GM18505 (cell line): ENCODE results near the gene UQCRH.

Source experiments
- ATAC-seq: cut with Tn5 transposase; IDR thresholded peaks from one replicate; pipeline ENCODE4 v1.9.1; 2021; ENCODE audit not compliant: unreplicated experiment
- POLR2A ChIP-seq: IDR thresholded peaks from 4 replicates; pipeline ENCODE4 v1.6.1; 2011; ENCODE audit warnings: borderline replicate concordance; ENCODE audit not compliant: insufficient read depth, insufficient read length; ENCODE audit errors: extremely low read depth

The UQCRH gene

GRCh38 chr1:46303038-46303871 lies at the start of gene UQCRH, which contains the start of gene LRRC41:
Gene UQCRH (plus strand): TSS chr1:46303698. CDS start chr1:46303767, 69 bp downstream.
Gene LRRC41 (minus strand): TSS chr1:46303616. CDS start chr1:46303322, 294 bp downstream.
- peak; percentile 76 for TF ChIP-seq POLR2A
- peak; percentile 78 for ATAC-seq

DNA sequence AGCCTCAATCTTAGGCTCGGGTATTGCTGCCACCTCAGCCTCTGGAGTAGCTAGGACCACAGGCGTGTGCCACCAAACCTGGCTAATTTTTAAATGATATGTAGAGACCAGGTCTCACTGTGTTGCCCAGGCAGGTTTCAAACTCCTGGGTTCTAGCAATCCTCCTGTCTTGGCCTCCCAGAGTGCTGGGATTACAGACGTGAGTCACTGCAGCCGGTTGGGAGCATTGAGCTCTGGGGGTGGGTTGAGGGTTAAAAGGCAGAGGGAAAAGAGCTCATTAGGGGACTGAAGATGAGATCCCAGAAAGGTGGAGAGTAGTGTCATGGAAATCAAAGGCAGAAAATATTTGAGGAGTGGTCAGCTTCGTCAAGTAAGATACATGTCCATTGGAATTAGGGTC lies 48.8 kb upstream of the UQCRH start:
- no peak for TF ChIP-seq POLR2A
- no peak for ATAC-seq

GRCh38 chr1:46256523-46256922 lies 47.0 kb upstream of the UQCRH start:
- no peak for ATAC-seq
- no peak for TF ChIP-seq POLR2A

GRCh38 chr1:46262508-46262907 lies 41.0 kb upstream of the UQCRH start:
- no peak for TF ChIP-seq POLR2A
- ATAC-seq = no peak

DNA sequence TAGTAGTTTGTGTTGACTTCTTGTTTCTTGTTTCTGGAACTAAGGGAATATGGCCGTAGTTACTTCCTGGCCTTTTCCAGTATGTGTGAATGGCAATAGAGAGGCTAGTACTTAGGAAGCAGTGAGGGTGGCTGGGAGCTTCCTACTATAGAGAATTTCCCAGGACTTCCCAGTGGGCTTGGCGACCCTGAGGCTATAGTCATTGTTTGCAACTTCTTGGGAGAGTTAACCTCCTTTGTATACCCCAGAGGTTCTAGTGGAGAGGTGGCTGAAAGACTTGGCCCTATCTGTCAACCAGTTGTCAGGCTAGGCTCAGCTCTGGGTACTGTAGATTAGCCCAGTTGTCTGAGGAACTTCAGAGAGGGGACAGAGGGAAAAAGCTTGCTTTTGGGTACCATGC lies 40.4 kb upstream of the UQCRH start:
- TF ChIP-seq POLR2A = no peak
- ATAC-seq = no peak

DNA sequence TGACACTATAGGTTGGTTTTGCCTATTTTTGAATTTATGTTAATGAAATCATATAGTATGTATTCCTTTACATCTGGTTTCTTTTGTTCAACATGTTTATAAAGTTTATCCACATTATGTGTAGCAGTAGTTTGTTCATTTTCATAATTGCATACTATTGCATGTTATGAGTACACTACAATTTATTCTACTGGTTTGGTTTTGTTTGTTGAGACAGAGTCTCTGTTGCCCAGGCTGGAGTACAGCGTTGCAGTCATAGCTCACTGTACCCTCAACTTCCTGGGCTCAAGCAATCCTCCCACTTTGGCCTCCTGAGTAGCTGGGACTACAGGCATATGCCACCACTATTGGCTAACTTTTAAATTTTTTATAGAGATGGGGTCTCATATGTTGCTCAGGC lies 34.9 kb upstream of the UQCRH start:
- no peak for ATAC-seq
- no peak for TF ChIP-seq POLR2A

- no peak for ATAC-seq
Observed at GRCh38 chr1:46274225-46275029, 29.1 kb upstream of the UQCRH start.

DNA sequence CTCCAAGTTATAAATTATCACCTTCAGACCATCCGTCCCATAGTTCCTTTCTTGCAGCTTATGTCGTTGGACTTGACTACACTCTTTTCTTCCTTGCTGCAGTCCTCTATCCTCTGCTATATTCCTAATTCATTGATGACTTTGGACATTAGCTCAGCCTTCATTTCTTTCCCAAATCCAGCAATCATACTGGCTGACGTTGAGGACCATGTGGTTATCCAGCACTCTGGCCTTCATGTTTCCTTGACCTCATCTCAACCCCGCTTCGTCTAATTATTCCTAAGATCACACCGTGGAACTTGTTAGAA lies 28.5 kb upstream of the UQCRH start:
- ATAC-seq = no peak

More at GRCh38 chr1:46274225-46275029, 29.1 kb upstream of the UQCRH start:
- TF ChIP-seq POLR2A = peak; percentile 7

GRCh38 chr1:46277658-46278373 lies 25.7 kb upstream of the UQCRH start:
- TF ChIP-seq POLR2A = no peak
- ATAC-seq = no peak

More for the DNA sequence above, 28.5 kb upstream of the UQCRH start:
- no peak for TF ChIP-seq POLR2A

DNA sequence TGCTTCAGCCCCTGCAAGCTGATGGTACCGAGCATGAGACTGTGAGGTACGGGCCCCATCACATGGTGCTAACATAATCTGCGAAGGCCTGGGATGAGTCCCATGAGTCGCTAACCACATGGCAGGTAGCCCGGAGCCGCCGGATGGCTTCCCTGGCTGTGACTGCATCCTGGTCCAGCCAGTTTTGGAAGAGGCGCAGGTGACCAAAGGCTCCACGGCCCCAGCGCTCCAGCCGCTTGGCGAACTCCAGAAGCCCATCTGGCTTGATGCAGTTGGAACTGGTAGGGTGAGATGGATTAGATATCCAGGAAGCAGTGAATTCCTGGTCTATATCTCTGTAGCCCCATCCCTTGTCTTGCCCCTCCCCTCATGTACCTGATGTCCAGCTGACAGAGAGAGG lies 24.7 kb upstream of the UQCRH start:
- no peak for TF ChIP-seq POLR2A
- no peak for ATAC-seq

DNA sequence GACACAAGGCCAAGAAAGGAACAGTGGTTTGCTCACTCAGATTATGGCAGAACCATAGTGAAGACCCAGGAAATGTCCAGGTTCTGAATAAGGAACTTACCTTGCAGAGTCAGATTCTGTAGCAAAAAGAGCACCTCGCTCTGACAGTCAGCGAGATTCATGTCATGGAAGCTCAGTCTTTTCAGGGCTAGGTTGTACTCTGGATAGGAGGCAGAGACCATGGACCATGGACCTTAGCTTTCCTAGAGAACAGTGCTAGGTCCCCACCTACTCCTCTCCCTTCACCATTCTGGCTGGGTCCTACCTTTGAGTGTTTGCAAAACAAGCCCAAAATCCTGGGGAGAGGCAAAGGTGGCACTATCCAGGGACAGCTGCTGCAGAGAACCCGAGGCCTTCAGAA lies 23.4 kb upstream of the UQCRH start:
- no peak for ATAC-seq
- TF ChIP-seq POLR2A = no peak

DNA sequence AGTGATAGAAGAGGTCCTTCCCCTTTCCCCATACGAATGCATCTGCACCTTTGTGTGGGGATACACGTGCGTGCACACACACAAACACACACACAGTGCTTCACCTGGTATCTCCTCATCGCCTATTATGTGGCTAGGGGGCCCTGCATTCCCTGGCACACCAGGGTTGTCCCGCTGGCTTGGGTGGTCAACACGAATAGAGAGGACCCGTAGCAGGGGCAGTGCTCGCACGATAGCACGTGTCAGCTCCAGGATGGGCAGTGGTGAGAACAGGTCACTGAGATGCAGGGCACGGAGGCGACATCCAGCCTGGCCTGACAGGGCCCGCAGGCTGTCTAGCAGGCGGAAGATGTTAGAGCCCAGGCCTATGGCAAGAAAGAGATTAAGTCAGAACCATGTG lies 22.5 kb upstream of the UQCRH start:
- TF ChIP-seq POLR2A = no peak
- no peak for ATAC-seq

DNA sequence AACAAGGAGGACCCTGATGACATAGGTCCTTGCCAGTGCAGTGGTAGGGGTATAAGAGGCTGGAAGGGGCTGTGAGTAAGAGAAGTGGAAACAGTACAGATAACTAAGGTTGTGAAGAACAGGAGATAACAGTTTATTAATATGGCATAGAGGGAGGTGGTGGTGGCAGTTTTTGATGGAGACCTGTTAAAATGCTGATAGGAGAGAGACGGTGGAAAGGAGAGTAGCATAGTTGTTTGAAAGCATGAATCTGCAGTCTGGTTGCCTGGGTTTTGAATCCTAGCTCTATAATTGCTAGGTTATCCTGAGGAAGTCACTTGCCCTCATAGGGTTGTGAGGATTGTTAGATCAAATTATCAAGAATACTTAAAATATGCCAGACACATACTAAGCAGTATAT lies 19.4 kb upstream of the UQCRH start:
- ATAC-seq = no peak
- TF ChIP-seq POLR2A = no peak
